Smooth muscle cell (in vitro differentiated cells): ENCODE measurements around the gene DHX8. TPM values are rescaled to one million over a fixed set of nuclear protein-coding genes. Genes with fewer than 3 reads are reported as not detected.

Source experiments
- DNase-seq: peaks from one replicate; lab custom pipeline; 2025; ENCODE audit not compliant: unreplicated experiment; lab: John Stamatoyannopoulos, UW
- H2AFZ ChIP-seq: fragments of 200-600 bp; sonication (generic); 2 replicates; pipeline ENCODE4 v1.6.0; 2016; ENCODE audit warnings: antibody characterized with exemption, low read depth, mild to moderate bottlenecking
- H3F3A ChIP-seq: fragments of 200-600 bp; sonication (generic); 2 replicates; pipeline ENCODE4 v1.6.0; 2017; ENCODE audit warnings: antibody characterized with exemption, low read depth
- H3K27ac ChIP-seq: fragments of 200-600 bp; sonication (generic); 2 replicates; pipeline ENCODE4 v1.5.1; 2016; ENCODE audit warnings: low read depth, mild to moderate bottlenecking
- H3K27me3 ChIP-seq: fragments of 200-600 bp; sonication (generic); 2 replicates; pipeline ENCODE4 v1.6.1; 2016; ENCODE audit warnings: low read depth, mild to moderate bottlenecking
- H3K36me3 ChIP-seq: fragments of 200-600 bp; sonication (generic); 2 replicates; pipeline ENCODE4 v1.5.1; 2016; ENCODE audit warnings: low read depth
- H3K4me1 ChIP-seq: fragments of 200-600 bp; sonication (generic); 2 replicates; pipeline ENCODE4 v1.5.1; 2016; ENCODE audit warnings: low read depth
- H3K4me2 ChIP-seq: fragments of 200-600 bp; sonication (generic); 2 replicates; pipeline ENCODE4 v1.6.0; 2016; ENCODE audit warnings: mild to moderate bottlenecking
- H3K4me3 ChIP-seq: fragments of 200-600 bp; sonication (generic); 2 replicates; pipeline ENCODE4 v1.5.1; 2016; ENCODE audit warnings: mild to moderate bottlenecking
- H3K79me2 ChIP-seq: fragments of 200-600 bp; sonication (generic); 2 replicates; pipeline ENCODE4 v1.6.0; 2016; ENCODE audit warnings: low read depth, mild to moderate bottlenecking
- H3K9ac ChIP-seq: fragments of 200-600 bp; sonication (generic); 2 replicates; pipeline ENCODE4 v1.6.0; 2016; ENCODE audit warnings: low read depth
- H3K9me3 ChIP-seq: fragments of 200-600 bp; sonication (generic); replicated peaks from 2 replicates; pipeline ENCODE4 v1.5.1; 2016; ENCODE audit warnings: low read depth
- H4K20me1 ChIP-seq: fragments of 200-600 bp; sonication (generic); 2 replicates; pipeline ENCODE4 v1.6.0; 2016; ENCODE audit warnings: low read depth
- CTCF ChIP-seq: fragments of 200-600 bp; sonication (generic); IDR thresholded peaks from 2 replicates; pipeline ENCODE4 v1.5.1; 2017; ENCODE audit warnings: borderline replicate concordance, mild to moderate bottlenecking, antibody characterized with exemption; ENCODE audit not compliant: insufficient read depth, poor library complexity, severe bottlenecking
- WGBS: methylation state at CpG from one replicate; pipeline ENCODE4 v1.1.7; 2016; ENCODE audit warnings: low lambda C conversion rate; 5-methylcytosine and 5-hydroxymethylcytosine counted together
- polyA plus RNA-seq: library from polyadenylated mRNA; unstranded; fragments of >200 nt; fragmentation: Nextera tagmentation; extraction: Ambion mirVana; gene quantifications from 2 replicates; pipeline ENCODE4 v1.2.1, GENCODE V29; 2016
- total RNA-seq: library from RNA; depleted of rRNA; stranded (reverse); fragments of >200 nt; gene quantifications from 2 replicates; pipeline ENCODE4 v1.2.3, GENCODE V29; 2014

The DHX8 gene
- total and polyA plus RNA-seq, 2 experiments from 2014 or later = 24.4 to 36.9 TPM

GRCh38 chr17:43543300-43543699, 59.5 kb downstream of the DHX8 start:
- TF ChIP-seq CTCF = no peak
- H3K4me2 ChIP-seq = peak overlapping the region; percentile 13
- no peaks in the 10 kb centered on the region for H3K79me2 ChIP-seq
- H3K27ac ChIP-seq = no peak overlapping the region
- H3K4me1 ChIP-seq = peaks cover 31% of the 10 kb centered on the region
- no peaks in the 10 kb centered on the region for H3K27me3 ChIP-seq
- no peaks in the 10 kb centered on the region for H4K20me1 ChIP-seq
- 38% methylated on average over 4 of the region's 4 CpGs for WGBS
- H2AFZ ChIP-seq = no peak overlapping the region
- H3K36me3 ChIP-seq = no peaks in the 10 kb centered on the region
- H3K9me3 ChIP-seq = no peaks in the 10 kb centered on the region
- no peak overlapping the region for H3K9ac ChIP-seq
- no peaks in the 10 kb centered on the region for H3F3A ChIP-seq
- H3K4me3 ChIP-seq = no peak overlapping the region
- DNase-seq = no peak

GRCh38 chr17:43543771-43544575, 60.2 kb downstream of the DHX8 start:
- Histone ChIP-seq H4K20me1 (no peaks in the 10 kb centered on the region), H3K79me2 (no peaks in the 10 kb centered on the region), H3K27me3 (no peaks in the 10 kb centered on the region), H3K27ac (no peak overlapping the region), H3K4me1 (peaks cover 31% of the 10 kb centered on the region), H2AFZ (no peak overlapping the region), H3K9ac (no peak overlapping the region), H3K4me3 (peak overlapping the region; percentile 71), H3F3A (no peaks in the 10 kb centered on the region), H3K9me3 (no peaks in the 10 kb centered on the region), H3K36me3 (no peaks in the 10 kb centered on the region), H3K4me2 (peak overlapping the region; percentile 97)
- TF ChIP-seq CTCF = no peak
- DNase-seq = no peak
- 30% methylated on average over 7 of the region's 7 CpGs for WGBS

- WGBS = 8% methylated on average over 5 of the region's 21 CpGs
- no peak overlapping the region for H3K27ac ChIP-seq
- H2AFZ ChIP-seq = peak overlapping the region; percentile 77
Observed at GRCh38 chr17:43545383-43545632, 61.5 kb downstream of the DHX8 start.

More at GRCh38 chr17:43545383-43545632, 61.5 kb downstream of the DHX8 start:
- DNase-seq = peak; percentile 34
- Histone ChIP-seq H3K4me3 (peak overlapping the region; percentile 71), H3K27me3 (no peaks in the 10 kb centered on the region), H3K9ac (peak overlapping the region; percentile 66), H3K36me3 (no peaks in the 10 kb centered on the region), H3K4me1 (peaks cover 31% of the 10 kb centered on the region), H4K20me1 (no peaks in the 10 kb centered on the region), H3K79me2 (no peaks in the 10 kb centered on the region), H3F3A (no peaks in the 10 kb centered on the region), H3K4me2 (peak overlapping the region; percentile 97), H3K9me3 (no peaks in the 10 kb centered on the region)
- no peak for TF ChIP-seq CTCF
